Vagina (tissue), 2 donors: Measurements from ENCODE around the gene SETD3. TPM values are rescaled to one million over a fixed set of nuclear protein-coding genes. Genes with fewer than 3 reads are reported as not detected.

Experiments
- DNase-seq, 2 donors: peaks; one replicate each; pipeline ENCODE4 v3.0.0-alpha.2; 2017; ENCODE audit errors: extremely low spot score in 2 of 2
- H3K27ac ChIP-seq: fragments of 200-600 bp; sonication (generic); one replicate; pipeline ENCODE4 v1.5.1; 2019
- H3K27me3 ChIP-seq: fragments of 200-600 bp; sonication (generic); one replicate; pipeline ENCODE4 v1.5.1; 2019
- H3K36me3 ChIP-seq, 2 donors: fragments of 200-600 bp; sonication (generic); one replicate each; pipeline ENCODE4 v1.5.1; 2017 to 2019
- H3K4me1 ChIP-seq: fragments of 200-600 bp; sonication (generic); one replicate; pipeline ENCODE4 v1.5.1; 2019
- H3K4me3 ChIP-seq, 2 donors: fragments of 200-600 bp; sonication (generic); 1 replicate in 1 of 2; 2 replicates in 1 of 2; pipeline ENCODE4 v1.5.1; 2016 to 2019
- H3K9me3 ChIP-seq: fragments of 200-600 bp; sonication (generic); one replicate; pipeline ENCODE4 v1.5.1; 2019
- POLR2A ChIP-seq, 2 donors: fragments of 450-650 bp; IDR thresholded peaks; one replicate each; pipeline ENCODE4 v1.6.1; 2017; ENCODE audit warnings: antibody characterized with exemption in 2 of 2, mild to moderate bottlenecking in 2 of 2, moderate library complexity in 2 of 2
- POLR2AphosphoS5 ChIP-seq, 2 donors: sonication (generic); formaldehyde crosslinking; IDR thresholded peaks; one replicate each; pipeline ENCODE4 v1.9.0; 2017; ENCODE audit warnings: antibody characterized with exemption in 2 of 2, mild to moderate bottlenecking in 2 of 2, low read depth in 1 of 2; ENCODE audit not compliant: insufficient read depth in 1 of 2
- intact Hi-C: fragments of 100-400 bp; cut with DNase I; formaldehyde crosslinking; loops from one replicate; pipeline ENCODE4 v1.15.1; 2023
- total RNA-seq: library from RNA; depleted of rRNA; stranded (reverse); fragments of >200 nt; gene quantifications from one replicate; pipeline ENCODE4 v1.2.3, GENCODE V29; 2016
- TF ChIP-seq, protein P1 (sequence below), 3 experiments: fragments of 450-650 bp in 2 of 3; fragments of 200-600 bp in 1 of 3; sonication (generic) in 1 of 3; IDR thresholded peaks; one replicate each; pipeline ENCODE4 v1.5.1; 2017 to 2019; ENCODE audit warnings: antibody characterized with exemption in 3 of 3, mild to moderate bottlenecking in 2 of 3, moderate library complexity in 2 of 3

The SETD3 gene
- total RNA-seq, 1 donor from 2014 or later: 49.8 TPM

DNA sequence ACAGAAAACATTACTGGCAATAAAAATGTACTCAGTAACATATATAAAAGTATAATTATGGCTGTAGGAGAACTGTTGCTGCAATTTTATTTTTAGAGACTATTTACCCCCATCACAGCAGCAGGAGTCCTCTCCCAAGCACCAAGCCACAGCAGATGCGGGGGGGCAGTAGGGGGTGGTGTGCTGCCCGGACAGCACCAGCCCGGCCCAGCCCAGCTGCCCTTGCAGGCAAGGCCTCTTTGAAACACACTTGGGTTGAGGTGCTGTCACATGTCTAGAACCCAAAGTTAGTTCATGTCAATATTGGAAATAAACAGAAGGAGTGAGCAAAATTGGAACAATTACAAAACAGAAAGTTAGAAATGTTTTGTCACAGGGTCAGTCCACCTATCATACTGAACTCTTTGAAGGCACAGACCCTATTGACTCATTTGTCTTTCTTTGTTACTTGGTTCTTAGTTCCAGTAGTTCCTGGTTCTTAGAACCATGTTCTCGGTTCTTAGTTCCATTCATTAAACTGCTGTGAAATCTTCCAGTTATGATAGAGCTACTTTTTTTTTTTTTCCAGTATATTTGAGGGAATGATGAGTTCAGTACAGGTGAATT, 23.3 kb upstream of the SETD3 start:
- no peaks in the 10 kb centered on the region for H3K27me3 ChIP-seq
- H3K4me1 ChIP-seq: no peaks in the 10 kb centered on the region
- H3K36me3 ChIP-seq: peaks cover 0 to 83% of the 10 kb centered on the region in 2 donors
- intact Hi-C loops: no loop called here
- H3K9me3 ChIP-seq: no peaks in the 10 kb centered on the region
- no peak overlapping the region for H3K27ac ChIP-seq
- TF ChIP-seq, protein P1, sequence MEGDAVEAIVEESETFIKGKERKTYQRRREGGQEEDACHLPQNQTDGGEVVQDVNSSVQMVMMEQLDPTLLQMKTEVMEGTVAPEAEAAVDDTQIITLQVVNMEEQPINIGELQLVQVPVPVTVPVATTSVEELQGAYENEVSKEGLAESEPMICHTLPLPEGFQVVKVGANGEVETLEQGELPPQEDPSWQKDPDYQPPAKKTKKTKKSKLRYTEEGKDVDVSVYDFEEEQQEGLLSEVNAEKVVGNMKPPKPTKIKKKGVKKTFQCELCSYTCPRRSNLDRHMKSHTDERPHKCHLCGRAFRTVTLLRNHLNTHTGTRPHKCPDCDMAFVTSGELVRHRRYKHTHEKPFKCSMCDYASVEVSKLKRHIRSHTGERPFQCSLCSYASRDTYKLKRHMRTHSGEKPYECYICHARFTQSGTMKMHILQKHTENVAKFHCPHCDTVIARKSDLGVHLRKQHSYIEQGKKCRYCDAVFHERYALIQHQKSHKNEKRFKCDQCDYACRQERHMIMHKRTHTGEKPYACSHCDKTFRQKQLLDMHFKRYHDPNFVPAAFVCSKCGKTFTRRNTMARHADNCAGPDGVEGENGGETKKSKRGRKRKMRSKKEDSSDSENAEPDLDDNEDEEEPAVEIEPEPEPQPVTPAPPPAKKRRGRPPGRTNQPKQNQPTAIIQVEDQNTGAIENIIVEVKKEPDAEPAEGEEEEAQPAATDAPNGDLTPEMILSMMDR (IDR thresholded peaks at IDR 0.05): no peak
- TF ChIP-seq POLR2A (IDR thresholded peaks at IDR 0.05) (no peak), POLR2AphosphoS5 (IDR thresholded peaks at IDR 0.05; ENCODE audit: insufficient read depth in 1 of 2, low read depth in 1 of 2) (no peak)
- no peak for DNase-seq
- no peak overlapping the region for H3K4me3 ChIP-seq

DNA sequence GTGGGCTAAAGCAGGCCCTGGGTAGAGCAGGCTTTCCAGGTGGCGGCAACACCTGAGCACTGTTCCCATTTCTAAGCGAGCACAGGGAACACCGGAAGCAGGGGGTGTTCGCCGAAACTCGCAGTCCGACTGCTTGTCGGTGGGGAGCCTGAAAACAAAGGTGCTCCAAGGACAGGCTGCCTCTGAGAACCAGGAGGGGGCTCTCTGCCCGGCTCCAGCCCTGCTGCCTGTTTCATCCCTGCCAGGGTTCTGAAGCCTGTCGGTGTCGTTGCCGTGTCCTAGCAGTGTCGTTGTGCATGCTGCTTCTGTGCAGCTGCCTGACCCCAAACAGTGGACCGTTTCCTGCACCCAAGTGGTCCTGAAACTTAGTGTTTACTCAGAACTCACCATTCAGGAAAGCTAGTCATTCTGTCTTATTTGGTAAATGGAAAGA, 22.3 kb upstream of the SETD3 start:
- intact Hi-C loops: no loop called here
- H3K4me3 ChIP-seq: no peak overlapping the region
- H3K27me3 ChIP-seq: no peaks in the 10 kb centered on the region
- H3K27ac ChIP-seq: no peak overlapping the region
- H3K9me3 ChIP-seq: no peaks in the 10 kb centered on the region
- peaks cover 0 to 82% of the 10 kb centered on the region in 2 donors for H3K36me3 ChIP-seq
- no peak for DNase-seq
- TF ChIP-seq POLR2A (IDR thresholded peaks at IDR 0.05) (no peak), POLR2AphosphoS5 (IDR thresholded peaks at IDR 0.05; ENCODE audit: insufficient read depth in 1 of 2, low read depth in 1 of 2) (no peak)
- TF ChIP-seq, protein P1 (IDR thresholded peaks at IDR 0.05): no peak
- H3K4me1 ChIP-seq: no peaks in the 10 kb centered on the region

DNA sequence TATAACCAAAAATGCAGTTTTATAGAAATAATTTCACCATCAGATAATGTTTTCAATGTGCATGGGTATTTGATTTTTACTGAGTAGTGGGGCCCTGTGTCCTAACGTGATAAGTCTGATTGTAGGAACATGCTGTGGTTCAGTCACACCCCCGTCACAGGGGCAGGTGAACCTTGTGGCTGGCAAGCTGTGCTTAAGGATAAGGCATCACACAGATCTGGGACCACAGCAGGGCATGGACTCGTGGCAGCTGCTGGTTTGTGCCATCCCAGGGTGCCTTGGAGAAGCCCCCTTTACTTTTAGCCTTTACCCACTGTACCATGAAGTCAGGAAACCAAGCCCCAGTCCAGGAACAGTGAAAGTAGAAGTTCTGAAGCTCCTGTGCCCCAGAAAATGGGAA, 17.2 kb upstream of the SETD3 start:
- TF ChIP-seq POLR2A (IDR thresholded peaks at IDR 0.05) (no peak), POLR2AphosphoS5 (IDR thresholded peaks at IDR 0.05; ENCODE audit: insufficient read depth in 1 of 2, low read depth in 1 of 2) (no peak)
- TF ChIP-seq, protein P1 (IDR thresholded peaks at IDR 0.05): no peak
- Histone ChIP-seq H3K36me3 (peaks cover 0 to 79% of the 10 kb centered on the region in 2 donors), H3K4me1 (no peaks in the 10 kb centered on the region), H3K27ac (no peak overlapping the region), H3K4me3 (no peak overlapping the region), H3K9me3 (no peaks in the 10 kb centered on the region), H3K27me3 (no peaks in the 10 kb centered on the region)
- intact Hi-C loops: no loop called here
- DNase-seq: no peak

DNA sequence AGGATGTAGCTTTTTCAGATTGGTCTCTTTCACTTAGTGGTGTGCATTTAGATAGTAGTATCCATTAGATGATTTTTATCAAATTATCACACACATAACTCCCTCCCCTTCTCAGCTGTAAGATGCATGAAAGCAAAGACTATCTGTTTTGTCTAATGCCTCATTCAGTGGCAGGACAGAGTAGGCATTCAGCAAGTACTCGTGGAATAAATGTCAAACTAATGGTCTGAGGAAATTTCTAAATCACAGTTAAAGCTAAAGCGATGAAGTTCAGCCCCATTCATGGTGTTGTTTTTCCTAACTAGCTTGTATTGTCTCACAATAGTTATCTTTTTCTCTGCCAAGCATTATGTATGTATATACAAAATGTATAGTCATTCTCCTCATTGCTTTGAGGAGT, 16.7 kb upstream of the SETD3 start:
- Histone ChIP-seq H3K27me3 (no peaks in the 10 kb centered on the region), H3K4me3 (no peak overlapping the region), H3K9me3 (no peaks in the 10 kb centered on the region), H3K27ac (no peak overlapping the region), H3K4me1 (no peaks in the 10 kb centered on the region), H3K36me3 (peaks cover 0 to 79% of the 10 kb centered on the region in 2 donors)
- TF ChIP-seq POLR2AphosphoS5 (IDR thresholded peaks at IDR 0.05; ENCODE audit: insufficient read depth in 1 of 2, low read depth in 1 of 2) (no peak), POLR2A (IDR thresholded peaks at IDR 0.05) (no peak)
- TF ChIP-seq, protein P1 (IDR thresholded peaks at IDR 0.05): no peak
- no peak for DNase-seq
- intact Hi-C loops: no loop called here

DNA sequence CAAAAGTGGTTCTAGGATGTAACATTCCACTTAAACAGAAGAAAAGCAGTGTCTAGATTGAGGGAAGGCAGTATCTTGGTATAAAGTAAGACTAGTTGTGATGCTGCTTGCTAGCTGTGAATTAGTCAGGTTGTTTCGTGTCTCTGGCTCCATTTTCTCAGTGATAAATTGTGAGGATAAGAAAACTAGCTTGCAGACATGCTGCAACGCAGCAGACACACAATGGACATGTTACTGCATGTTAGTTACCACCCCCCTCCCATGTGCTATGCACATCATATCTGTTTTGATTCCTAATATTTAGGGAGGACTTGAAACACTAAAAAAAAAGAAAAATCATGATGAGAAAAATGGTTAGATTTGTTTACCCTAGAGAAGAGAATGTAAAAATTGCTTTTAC, 3.4 kb upstream of the SETD3 start:
- Histone ChIP-seq H3K27me3 (no peaks in the 10 kb centered on the region), H3K9me3 (no peaks in the 10 kb centered on the region), H3K27ac (no peak overlapping the region), H3K36me3 (no peaks in the 10 kb centered on the region), H3K4me3 (no peak overlapping the region), H3K4me1 (peaks cover 38% of the 10 kb centered on the region)
- DNase-seq: no peak
- TF ChIP-seq POLR2A (IDR thresholded peaks at IDR 0.05) (no peak), POLR2AphosphoS5 (IDR thresholded peaks at IDR 0.05; ENCODE audit: insufficient read depth in 1 of 2, low read depth in 1 of 2) (no peak)
- TF ChIP-seq, protein P1 (IDR thresholded peaks at IDR 0.05): no peak
- intact Hi-C loops: no loop called here
